ENCODE measurements around the gene TMEM91.

Gene TMEM91

DNA sequence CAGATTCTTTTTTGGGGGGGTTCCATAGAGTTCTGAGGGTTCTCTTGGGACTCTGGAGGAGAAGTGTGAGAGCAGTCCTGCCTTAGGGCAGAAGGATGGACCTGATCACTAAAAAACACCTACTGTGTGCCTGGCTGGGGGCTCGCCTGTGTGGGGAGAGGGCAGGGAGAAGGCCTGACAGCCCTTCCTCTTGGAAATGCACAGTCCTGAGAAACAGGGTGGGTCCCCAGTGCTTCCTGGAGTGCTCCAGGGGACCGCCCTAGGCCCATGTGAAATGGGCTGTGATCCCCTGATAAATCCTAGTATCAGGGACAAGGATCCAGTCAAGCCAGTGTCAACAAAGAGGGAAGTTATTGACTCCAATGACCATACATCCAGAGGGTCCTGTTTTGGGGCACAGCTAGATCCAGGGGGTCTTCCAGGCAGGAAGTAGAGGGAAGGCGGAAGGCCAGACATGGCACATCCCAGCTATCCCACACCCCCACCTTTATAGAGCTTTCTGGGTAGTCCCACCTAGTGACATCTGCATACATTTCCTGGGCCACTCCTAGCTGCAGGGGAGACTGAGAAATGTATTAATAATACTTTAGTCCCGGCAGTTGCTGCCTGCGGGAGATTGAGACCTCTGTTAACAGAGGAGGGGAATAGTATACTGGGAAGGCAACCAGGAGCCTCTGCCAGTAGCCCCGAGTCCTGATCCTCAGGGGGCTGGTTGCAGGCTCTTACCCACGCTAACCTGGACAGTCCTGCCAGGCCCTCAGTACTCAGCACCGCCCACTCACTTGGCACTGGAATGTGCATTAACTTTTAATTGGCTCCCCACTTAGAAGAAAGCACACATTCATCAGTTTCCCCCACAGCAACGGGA, 35.0 kb downstream of the TMEM91 start:
- no peak overlapping the region for H3K4me2 ChIP-seq (ENCODE audit: low read depth, low read length, poor library complexity, severe bottlenecking)
- H3K79me2 ChIP-seq (ENCODE audit: insufficient read depth, low read length) = no peaks in the 10 kb centered on the region
- no peaks in the 10 kb centered on the region for H3K36me3 ChIP-seq (ENCODE audit: low read length)

GRCh38 chr19:41411968-41412265, 35.6 kb downstream of the TMEM91 start:
- Histone ChIP-seq H3K36me3 (ENCODE audit: low read length) (no peaks in the 10 kb centered on the region), H2AFZ (ENCODE audit: low read depth, low read length, severe bottlenecking) (no peak overlapping the region), H4K20me1 (ENCODE audit: low read depth, low read length) (no peaks in the 10 kb centered on the region), H3K9ac (ENCODE audit: low read length) (no peak overlapping the region), H3K9me2 (replicated peaks; ENCODE audit: insufficient read depth, low read length) (no peaks in the 10 kb centered on the region), H3K4me2 (ENCODE audit: low read depth, low read length, poor library complexity, severe bottlenecking) (no peak overlapping the region), H3F3A (ENCODE audit: insufficient read depth) (no peaks in the 10 kb centered on the region), H3K27me3 (ENCODE audit: low read length) (no peaks in the 10 kb centered on the region), H3K27ac (ENCODE audit: low read depth, low read length) (no peak overlapping the region), H3K4me3 (ENCODE audit: insufficient read depth, low read length, poor library complexity, severe bottlenecking) (no peak overlapping the region), H3K79me2 (ENCODE audit: insufficient read depth, low read length) (no peaks in the 10 kb centered on the region), H3K9me3 (ENCODE audit: insufficient read depth, low read length) (no peaks in the 10 kb centered on the region)
- no peak for TF ChIP-seq EZH2phosphoT487 (conservative IDR thresholded peaks at IDR 0.05; ENCODE audit: low read length)
- TF ChIP-seq, protein P1, sequence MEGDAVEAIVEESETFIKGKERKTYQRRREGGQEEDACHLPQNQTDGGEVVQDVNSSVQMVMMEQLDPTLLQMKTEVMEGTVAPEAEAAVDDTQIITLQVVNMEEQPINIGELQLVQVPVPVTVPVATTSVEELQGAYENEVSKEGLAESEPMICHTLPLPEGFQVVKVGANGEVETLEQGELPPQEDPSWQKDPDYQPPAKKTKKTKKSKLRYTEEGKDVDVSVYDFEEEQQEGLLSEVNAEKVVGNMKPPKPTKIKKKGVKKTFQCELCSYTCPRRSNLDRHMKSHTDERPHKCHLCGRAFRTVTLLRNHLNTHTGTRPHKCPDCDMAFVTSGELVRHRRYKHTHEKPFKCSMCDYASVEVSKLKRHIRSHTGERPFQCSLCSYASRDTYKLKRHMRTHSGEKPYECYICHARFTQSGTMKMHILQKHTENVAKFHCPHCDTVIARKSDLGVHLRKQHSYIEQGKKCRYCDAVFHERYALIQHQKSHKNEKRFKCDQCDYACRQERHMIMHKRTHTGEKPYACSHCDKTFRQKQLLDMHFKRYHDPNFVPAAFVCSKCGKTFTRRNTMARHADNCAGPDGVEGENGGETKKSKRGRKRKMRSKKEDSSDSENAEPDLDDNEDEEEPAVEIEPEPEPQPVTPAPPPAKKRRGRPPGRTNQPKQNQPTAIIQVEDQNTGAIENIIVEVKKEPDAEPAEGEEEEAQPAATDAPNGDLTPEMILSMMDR (IDR thresholded peaks at IDR 0.05; ENCODE audit: insufficient read depth, low read length, poor library complexity, severe bottlenecking) = no peak

More for the DNA sequence above, 35.0 kb downstream of the TMEM91 start:
- Histone ChIP-seq H3K4me3 (ENCODE audit: insufficient read depth, low read length, poor library complexity, severe bottlenecking) (no peak overlapping the region), H3F3A (ENCODE audit: insufficient read depth) (no peaks in the 10 kb centered on the region), H3K9me2 (replicated peaks; ENCODE audit: insufficient read depth, low read length) (no peaks in the 10 kb centered on the region), H2AFZ (ENCODE audit: low read depth, low read length, severe bottlenecking) (no peak overlapping the region), H3K9me3 (ENCODE audit: insufficient read depth, low read length) (no peaks in the 10 kb centered on the region), H3K9ac (ENCODE audit: low read length) (no peak overlapping the region), H4K20me1 (ENCODE audit: low read depth, low read length) (no peaks in the 10 kb centered on the region), H3K27ac (ENCODE audit: low read depth, low read length) (no peak overlapping the region), H3K27me3 (ENCODE audit: low read length) (no peaks in the 10 kb centered on the region)
- no peak for TF ChIP-seq EZH2phosphoT487 (conservative IDR thresholded peaks at IDR 0.05; ENCODE audit: low read length)
- TF ChIP-seq, protein P1 (IDR thresholded peaks at IDR 0.05; ENCODE audit: insufficient read depth, low read length, poor library complexity, severe bottlenecking) = no peak

DNA sequence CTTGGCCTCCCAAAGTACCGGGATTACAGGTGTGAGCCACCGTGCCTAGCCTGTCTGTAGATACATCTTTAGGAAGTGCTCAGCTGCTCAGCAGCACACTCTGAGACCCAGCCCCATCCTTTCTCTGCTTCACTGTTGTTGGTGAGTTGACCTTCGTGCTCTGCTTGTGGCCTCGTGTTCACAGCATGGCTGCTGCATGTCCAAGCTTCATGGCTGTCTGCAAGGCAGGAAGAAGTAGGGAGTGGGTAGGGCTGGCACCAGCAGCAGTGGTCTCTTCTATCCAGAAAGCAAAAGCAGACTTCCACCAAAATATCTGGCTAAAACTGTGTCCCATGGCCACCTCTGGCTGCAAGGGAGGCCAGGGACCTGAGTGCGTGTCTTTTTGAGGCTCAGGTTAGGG, 36.6 kb downstream of the TMEM91 start:
- H3K27ac ChIP-seq (ENCODE audit: low read depth, low read length) = no peak overlapping the region
- no peak for TF ChIP-seq EZH2phosphoT487 (conservative IDR thresholded peaks at IDR 0.05; ENCODE audit: low read length)
- TF ChIP-seq, protein P1 (IDR thresholded peaks at IDR 0.05; ENCODE audit: insufficient read depth, low read length, poor library complexity, severe bottlenecking) = no peak
- H2AFZ ChIP-seq (ENCODE audit: low read depth, low read length, severe bottlenecking) = no peak overlapping the region
- H3K4me2 ChIP-seq (ENCODE audit: low read depth, low read length, poor library complexity, severe bottlenecking) = no peak overlapping the region
- no peak overlapping the region for H3K9ac ChIP-seq (ENCODE audit: low read length)
- no peaks in the 10 kb centered on the region for H3F3A ChIP-seq (ENCODE audit: insufficient read depth)
- H3K9me3 ChIP-seq (ENCODE audit: insufficient read depth, low read length) = no peaks in the 10 kb centered on the region
- no peak overlapping the region for H3K4me3 ChIP-seq (ENCODE audit: insufficient read depth, low read length, poor library complexity, severe bottlenecking)
- no peaks in the 10 kb centered on the region for H3K27me3 ChIP-seq (ENCODE audit: low read length)
- no peaks in the 10 kb centered on the region for H3K36me3 ChIP-seq (ENCODE audit: low read length)
- no peaks in the 10 kb centered on the region for H4K20me1 ChIP-seq (ENCODE audit: low read depth, low read length)
- H3K9me2 ChIP-seq (replicated peaks; ENCODE audit: insufficient read depth, low read length) = no peaks in the 10 kb centered on the region
- no peaks in the 10 kb centered on the region for H3K79me2 ChIP-seq (ENCODE audit: insufficient read depth, low read length)

Measured in SU-DHL-6 (cell line).